K562 (cell line): ENCODE data around the gene TRIP11. TPM values are rescaled to one million over a fixed set of nuclear protein-coding genes. Genes with fewer than 3 reads are reported as not detected.

Source experiments
- ATAC-seq: fragments of 200-7000 bp; cut with Tn5 transposase; 3 replicates; pipeline ENCODE4 v1.9.1; 2020; ENCODE audit warnings: moderate library complexity
- BruUV-seq: library from RNA; stranded (reverse); fragments of 400-500 nt; replicated peaks from 2 replicates; lab custom pipeline; 2021; lab: Mats Ljungman, UMichigan
- CTCF ChIA-PET: fragments of 300-600 bp; formaldehyde crosslinking; extraction: SDS; loops from one replicate; lab custom pipeline; 2021; ENCODE audit warnings: low intra/inter-chr PET ratio; lab: Yijun Ruan, JAX
- POLR2A ChIA-PET: fragments of 300-600, 350-650 bp; sonication (Branson Sonifier 250); formaldehyde crosslinking; extraction: SDS; loops from one replicate; lab custom pipeline; 2021; ENCODE audit warnings: antibody characterized with exemption, inconsistent platforms; lab: Yijun Ruan, JAX
- DNase-seq, 4 experiments: peaks; one replicate each; pipeline versions ENCODE4 v3.0.0 to v3.0.0-alpha.2; 2011 to 2018; ENCODE audit warnings: low spot score in 3 of 4, mixed read lengths in 3 of 4; ENCODE audit errors: extremely low read depth in 1 of 4
- FAIRE-seq: peaks from 2 replicates; lab custom pipeline; 2011; peaks lifted over from hg19 to GRCh38; lab: Jason Lieb, UNC
- H2AFZ ChIP-seq: 2 replicates; pipeline ENCODE4 v1.6.0; 2011; ENCODE audit warnings: low read depth, low read length, control low read depth, inconsistent platforms
- H3K27ac ChIP-seq: fragments of 200-600 bp; 3 replicates; pipeline ENCODE4 v1.8.0; 2011; ENCODE audit warnings: low read depth, mild to moderate bottlenecking, control low read depth, inconsistent platforms, low read length, moderate library complexity, mixed read lengths; ENCODE audit errors: extremely low read depth
- H3K27me3 ChIP-seq, 2 experiments: fragments of 300-600 bp in 1 of 2; 2 replicates in 1 of 2; 3 replicates in 1 of 2; pipeline versions ENCODE4 v1.6.0 to v1.8.0; 2011; ENCODE audit warnings: inconsistent platforms in 2 of 2, low read length in 2 of 2, mild to moderate bottlenecking in 1 of 2, mixed read lengths in 1 of 2, moderate library complexity in 1 of 2; ENCODE audit not compliant: control insufficient read depth in 2 of 2, insufficient read depth in 2 of 2
- H3K36me3 ChIP-seq: fragments of 300-600 bp; 3 replicates; pipeline ENCODE4 v1.8.0; 2011; ENCODE audit warnings: mild to moderate bottlenecking, low read length, inconsistent platforms; ENCODE audit not compliant: control insufficient read depth, insufficient read depth
- H3K4me1 ChIP-seq, 2 experiments: fragments of 200-600 bp in 1 of 2; replicated peaks in 1 of 2; 2 replicates in 1 of 2; 3 replicates in 1 of 2; pipeline versions ENCODE4 v1.5.1 to v1.8.0; 2011; ENCODE audit warnings: inconsistent platforms in 2 of 2, low read length in 2 of 2, mild to moderate bottlenecking in 1 of 2, mixed read lengths in 1 of 2, moderate library complexity in 1 of 2; ENCODE audit not compliant: control insufficient read depth in 2 of 2, insufficient read depth in 2 of 2
- H3K4me2 ChIP-seq: 2 replicates; pipeline ENCODE4 v1.6.1; 2011; ENCODE audit warnings: low read length, control low read depth, inconsistent platforms, mixed read lengths; ENCODE audit not compliant: insufficient read depth
- H3K4me3 ChIP-seq: fragments of 200-600 bp; sonication (generic), shearing (Covaris generic); 2 replicates; pipeline ENCODE4 v1.5.1; 2016; ENCODE audit warnings: control low read depth, inconsistent platforms
- H3K79me2 ChIP-seq: fragments of 200-600 bp; 3 replicates; pipeline ENCODE4 v1.8.0; 2011; ENCODE audit warnings: low read length, inconsistent platforms; ENCODE audit not compliant: control insufficient read depth, insufficient read depth
- H3K9ac ChIP-seq, 2 experiments: 2 replicates each; pipeline versions ENCODE4 v1.6.0 to v1.6.1; 2011; ENCODE audit warnings: low read depth in 2 of 2, low read length in 2 of 2, control low read depth in 1 of 2, inconsistent platforms in 1 of 2, mild to moderate bottlenecking in 1 of 2, mixed read lengths in 1 of 2; ENCODE audit not compliant: insufficient read depth in 1 of 2
- H3K9me1 ChIP-seq: one replicate; pipeline ENCODE4 v1.6.0; 2011; ENCODE audit warnings: inconsistent platforms, mild to moderate bottlenecking, low read length, moderate library complexity; ENCODE audit not compliant: control insufficient read depth, insufficient read depth
- H3K9me3 ChIP-seq: replicated peaks from 2 replicates; pipeline ENCODE4 v1.5.1; 2011; ENCODE audit warnings: low read depth, low read length, inconsistent platforms; ENCODE audit not compliant: control insufficient read depth, insufficient read depth
- H4K20me1 ChIP-seq: replicated peaks from 2 replicates; pipeline ENCODE4 v1.6.1; 2011; ENCODE audit warnings: low read length, inconsistent platforms, mixed read lengths; ENCODE audit not compliant: control insufficient read depth, insufficient read depth
- NFE2L1 ChIP-seq: fragments of 450-650 bp; IDR thresholded peaks from 2 replicates; pipeline ENCODE4 v1.6.1; 2016; ENCODE audit warnings: missing genetic modification characterization, low read depth, mild to moderate bottlenecking, missing compliant biosample characterization, moderate library complexity, borderline replicate concordance
- RBFOX2 ChIP-seq: fragments of 200-400 bp; formaldehyde crosslinking; IDR thresholded peaks from 2 replicates; pipeline ENCODE4 v1.6.1; 2017; ENCODE audit warnings: low read depth, mild to moderate bottlenecking, low read length, moderate library complexity
- RFX1 ChIP-seq: fragments of 450-650 bp; IDR thresholded peaks from 2 replicates; pipeline ENCODE4 v1.6.1; 2016; ENCODE audit warnings: mild to moderate bottlenecking, moderate library complexity
- TFAM ChIP-seq: fragments of 250-450 bp; sonication (Bioruptor Pico); conservative IDR thresholded peaks from 2 replicates; pipeline ENCODE4 v1.5.0; 2021; ENCODE audit warnings: mild to moderate bottlenecking, moderate library complexity
- WGBS: fragments of 100-300 bp; shearing (Covaris generic); methylation state at CpG from one replicate; pipeline ENCODE4 v1.1.6; 2016; ENCODE audit warnings: low coverage, mixed read lengths; ENCODE audit not compliant: insufficient coverage; ENCODE audit errors: missing lambda C conversion rate; 5-methylcytosine and 5-hydroxymethylcytosine counted together
- in situ Hi-C: fragments of 300-500 bp; cut with MboI; formaldehyde crosslinking; loops from 4 replicates; pipeline ENCODE4 v1.15.0; 2018; ENCODE audit warnings: inconsistent platforms, mixed read lengths
- intact Hi-C: fragments of 100-400 bp; cut with micrococcal nuclease; formaldehyde crosslinking; loops from 2 replicates; pipeline ENCODE4 v1.14.2; 2022
- polyA plus RNA-seq, 8 experiments: library from polyadenylated mRNA; depleted of rRNA in 4 of 8; stranded (reverse) in 5 of 8; unstranded in 3 of 8; fragments of >200 nt; fragmentation: Nextera tagmentation in 2 of 8; fragmentation: Illumina TruSeq in 1 of 8; extraction: Ambion mirVana in 2 of 8; extraction: Trizol in 1 of 8; gene quantifications; 2 replicates each; pipeline versions ENCODE4 v1.2.1 to v1.2.3, GENCODE V29; 2011 to 2014; ENCODE audit warnings: inconsistent platforms in 1 of 8, missing spikeins in 1 of 8
- total RNA-seq, 7 experiments: library from RNA; depleted of rRNA in 6 of 7; stranded (reverse); fragments of >200 nt in 6 of 7; fragmentation: Illumina TruSeq in 2 of 7; extraction: Trizol in 2 of 7; gene quantifications; 2 replicates each; pipeline versions ENCODE4 v1.2.1 to v1.2.3, GENCODE V29; 2011 to 2021; ENCODE audit warnings: low replicate concordance in 1 of 7
- TF ChIP-seq, protein P1 (sequence below): sonication (generic); formaldehyde crosslinking; IDR thresholded peaks from 2 replicates; pipeline ENCODE4 v1.8.0; 2022; ENCODE audit warnings: missing genetic modification reagents, mild to moderate bottlenecking, borderline replicate concordance
- TF ChIP-seq, protein P2 (sequence below): fragments of 250-450 bp; sonication (Bioruptor Pico); IDR thresholded peaks from 2 replicates; pipeline ENCODE4 v1.5.0; 2020; ENCODE audit warnings: mild to moderate bottlenecking, borderline replicate concordance
- TF ChIP-seq, protein P3 (sequence below): sonication (generic); formaldehyde crosslinking; IDR thresholded peaks from 2 replicates; pipeline ENCODE4 v1.8.0; 2022; ENCODE audit warnings: mild to moderate bottlenecking, low read depth, missing genetic modification reagents

Gene TRIP11
- total and polyA plus RNA-seq, 9 of the 15 experiments (the other 6 are each of a cell fraction or from before 2014, with no cell fraction given), result 4.0 to 20.0 (median 10.9) TPM

DNA sequence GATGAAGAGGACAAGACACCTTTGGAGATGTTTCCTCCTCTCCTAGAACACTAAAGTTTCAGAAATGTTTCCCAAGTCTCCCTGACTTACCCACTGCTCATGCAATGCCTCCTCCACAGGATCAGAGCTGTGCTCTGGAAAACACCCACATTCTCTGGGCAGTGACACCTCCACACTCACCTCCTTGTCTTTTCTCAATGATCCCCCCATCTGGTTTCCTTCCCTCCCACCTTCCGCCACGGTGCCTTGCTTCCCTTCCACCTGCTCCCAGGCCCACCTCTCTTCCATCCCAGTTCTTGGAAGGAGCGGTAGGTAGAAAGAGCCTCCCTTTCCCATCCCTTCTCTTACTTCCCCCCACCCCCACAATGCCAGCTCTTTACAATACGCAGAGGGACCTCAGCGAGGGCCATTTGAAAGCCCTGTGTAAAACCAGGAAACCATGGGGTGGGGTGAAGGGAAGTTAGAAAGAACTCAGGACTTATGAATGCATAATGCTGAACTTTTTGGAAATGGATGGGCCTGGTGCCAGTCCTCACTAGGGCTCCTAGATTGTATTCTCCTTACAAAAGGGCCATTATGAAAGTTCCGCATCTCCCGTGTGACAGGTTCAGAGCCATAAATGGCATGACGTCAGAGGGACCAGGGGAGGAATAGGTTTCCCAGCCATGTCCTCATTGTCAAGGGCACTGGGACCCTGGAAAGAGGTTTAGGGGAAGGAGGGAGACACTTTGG, 105.1 kb downstream of the TRIP11 start (continued):
- TF ChIP-seq RBFOX2, result no peak
- TF ChIP-seq, protein P1, sequence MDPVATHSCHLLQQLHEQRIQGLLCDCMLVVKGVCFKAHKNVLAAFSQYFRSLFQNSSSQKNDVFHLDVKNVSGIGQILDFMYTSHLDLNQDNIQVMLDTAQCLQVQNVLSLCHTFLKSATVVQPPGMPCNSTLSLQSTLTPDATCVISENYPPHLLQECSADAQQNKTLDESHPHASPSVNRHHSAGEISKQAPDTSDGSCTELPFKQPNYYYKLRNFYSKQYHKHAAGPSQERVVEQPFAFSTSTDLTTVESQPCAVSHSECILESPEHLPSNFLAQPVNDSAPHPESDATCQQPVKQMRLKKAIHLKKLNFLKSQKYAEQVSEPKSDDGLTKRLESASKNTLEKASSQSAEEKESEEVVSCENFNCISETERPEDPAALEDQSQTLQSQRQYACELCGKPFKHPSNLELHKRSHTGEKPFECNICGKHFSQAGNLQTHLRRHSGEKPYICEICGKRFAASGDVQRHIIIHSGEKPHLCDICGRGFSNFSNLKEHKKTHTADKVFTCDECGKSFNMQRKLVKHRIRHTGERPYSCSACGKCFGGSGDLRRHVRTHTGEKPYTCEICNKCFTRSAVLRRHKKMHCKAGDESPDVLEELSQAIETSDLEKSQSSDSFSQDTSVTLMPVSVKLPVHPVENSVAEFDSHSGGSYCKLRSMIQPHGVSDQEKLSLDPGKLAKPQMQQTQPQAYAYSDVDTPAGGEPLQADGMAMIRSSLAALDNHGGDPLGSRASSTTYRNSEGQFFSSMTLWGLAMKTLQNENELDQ (CRISPR knock-in tag), result no peak

DNA sequence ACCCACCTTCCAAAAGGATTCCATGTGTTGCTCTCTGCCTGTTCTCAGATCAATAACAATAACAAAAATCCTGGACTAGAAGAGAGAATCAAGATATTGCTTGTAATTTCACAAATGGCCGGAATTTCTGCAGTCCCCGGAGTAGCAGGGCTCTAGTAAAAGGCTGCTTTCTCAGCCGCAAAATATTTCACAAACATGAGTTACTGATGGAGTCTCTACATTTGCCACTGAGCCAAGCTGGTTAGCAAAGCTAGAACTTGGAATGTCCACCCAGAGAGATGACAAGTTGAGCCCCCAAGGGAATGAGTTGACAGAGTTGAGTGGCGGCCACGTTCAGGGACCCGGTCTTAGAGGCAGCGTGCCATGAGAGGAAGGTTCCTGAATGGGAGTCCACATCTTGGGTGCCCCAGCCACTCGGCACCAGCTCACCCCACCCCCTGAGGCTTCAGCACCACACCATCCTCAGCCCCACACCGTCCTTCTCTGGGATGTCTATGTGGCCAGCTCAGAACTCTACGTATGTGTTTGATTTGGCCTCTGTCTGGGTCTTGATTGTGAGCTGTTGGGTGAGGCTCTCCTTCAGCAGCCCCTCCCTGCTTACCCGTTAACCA, 108.3 kb downstream of the TRIP11 start:
- WGBS, result 10% methylated on average over 10 of the region's 11 CpGs
- in situ Hi-C loops, result no loop called here
- H3K4me2 ChIP-seq, result no peak overlapping the region
- no peaks in the 10 kb centered on the region for H3K79me2 ChIP-seq
- POLR2A ChIA-PET, result no interaction called here
- DNase-seq, result no peak
- H3K9ac ChIP-seq, result no peak overlapping the region
- peaks cover 0 to 31% of the 10 kb centered on the region in 2 experiments; a peak in 4 of 5 replicates for H3K27me3 ChIP-seq
- no peaks in the 10 kb centered on the region for H4K20me1 ChIP-seq
- no peak for FAIRE-seq
- BruUV-seq, result no TSS peak
- no peaks in the 10 kb centered on the region for H3K4me1 ChIP-seq
- intact Hi-C loops, result no loop called here
- H3K36me3 ChIP-seq, result no peaks in the 10 kb centered on the region
- no peak overlapping the region for H2AFZ ChIP-seq
- TF ChIP-seq, protein P2, sequence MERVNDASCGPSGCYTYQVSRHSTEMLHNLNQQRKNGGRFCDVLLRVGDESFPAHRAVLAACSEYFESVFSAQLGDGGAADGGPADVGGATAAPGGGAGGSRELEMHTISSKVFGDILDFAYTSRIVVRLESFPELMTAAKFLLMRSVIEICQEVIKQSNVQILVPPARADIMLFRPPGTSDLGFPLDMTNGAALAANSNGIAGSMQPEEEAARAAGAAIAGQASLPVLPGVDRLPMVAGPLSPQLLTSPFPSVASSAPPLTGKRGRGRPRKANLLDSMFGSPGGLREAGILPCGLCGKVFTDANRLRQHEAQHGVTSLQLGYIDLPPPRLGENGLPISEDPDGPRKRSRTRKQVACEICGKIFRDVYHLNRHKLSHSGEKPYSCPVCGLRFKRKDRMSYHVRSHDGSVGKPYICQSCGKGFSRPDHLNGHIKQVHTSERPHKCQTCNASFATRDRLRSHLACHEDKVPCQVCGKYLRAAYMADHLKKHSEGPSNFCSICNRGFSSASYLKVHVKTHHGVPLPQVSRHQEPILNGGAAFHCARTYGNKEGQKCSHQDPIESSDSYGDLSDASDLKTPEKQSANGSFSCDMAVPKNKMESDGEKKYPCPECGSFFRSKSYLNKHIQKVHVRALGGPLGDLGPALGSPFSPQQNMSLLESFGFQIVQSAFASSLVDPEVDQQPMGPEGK, result no peak
- TF ChIP-seq RFX1 (no peak), RBFOX2 (no peak), TFAM (CRISPR knock-in tag) (no peak), NFE2L1 (tag) (no peak)
- TF ChIP-seq, protein P3, sequence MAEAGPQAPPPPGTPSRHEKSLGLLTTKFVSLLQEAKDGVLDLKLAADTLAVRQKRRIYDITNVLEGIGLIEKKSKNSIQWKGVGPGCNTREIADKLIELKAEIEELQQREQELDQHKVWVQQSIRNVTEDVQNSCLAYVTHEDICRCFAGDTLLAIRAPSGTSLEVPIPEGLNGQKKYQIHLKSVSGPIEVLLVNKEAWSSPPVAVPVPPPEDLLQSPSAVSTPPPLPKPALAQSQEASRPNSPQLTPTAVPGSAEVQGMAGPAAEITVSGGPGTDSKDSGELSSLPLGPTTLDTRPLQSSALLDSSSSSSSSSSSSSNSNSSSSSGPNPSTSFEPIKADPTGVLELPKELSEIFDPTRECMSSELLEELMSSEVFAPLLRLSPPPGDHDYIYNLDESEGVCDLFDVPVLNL (CRISPR knock-in tag), result no peak
- TF ChIP-seq, all 486 proteins: peak for 0
- H3K4me3 ChIP-seq, result no peak overlapping the region
- no peaks in the 10 kb centered on the region for H3K9me3 ChIP-seq
- no peaks in the 10 kb centered on the region for H3K9me1 ChIP-seq
- CTCF ChIA-PET, result no interaction called here
- H3K27ac ChIP-seq, result no peak overlapping the region
- ATAC-seq, result no peak
